Thoracic aorta (tissue), 2 donors: ENCODE results near the gene NTPCR. TPM values are rescaled to one million over a fixed set of nuclear protein-coding genes. Genes with fewer than 3 reads are reported as not detected.
A peak's percentile ranks its signal among the peaks of the same experiment; 100 is the strongest.

ENCODE experiments used
- ATAC-seq: fragments of 150-250 bp; one replicate; pipeline ENCODE4 v1.8.0; 2017; ENCODE audit warnings: low read depth; ENCODE audit not compliant: insufficient number of reproducible peaks, low FRiP score
- DNase-seq: peaks from one replicate; pipeline ENCODE4 v3.0.0-alpha.2; 2020; ENCODE audit warnings: low spot score
- H3K27ac ChIP-seq, 2 donors: fragments of 200-600 bp; sonication (generic); 1 replicate in 1 of 2; 2 replicates in 1 of 2; pipeline ENCODE4 v1.5.1; 2016; ENCODE audit warnings: mild to moderate bottlenecking in 2 of 2, moderate library complexity in 2 of 2
- H3K27me3 ChIP-seq: fragments of 200-600 bp; sonication (generic); replicated peaks from 2 replicates; pipeline ENCODE4 v1.6.0; 2016; ENCODE audit warnings: mild to moderate bottlenecking; ENCODE audit not compliant: insufficient read depth
- H3K36me3 ChIP-seq: fragments of 200-600 bp; sonication (generic); one replicate; pipeline ENCODE4 v1.5.1; 2016
- H3K4me1 ChIP-seq, 2 donors: fragments of 200-600 bp; sonication (generic); 1 replicate in 1 of 2; 2 replicates in 1 of 2; pipeline versions ENCODE4 v1.5.1 to v1.6.0; 2016; ENCODE audit warnings: low read depth in 2 of 2, mild to moderate bottlenecking in 1 of 2; ENCODE audit not compliant: control insufficient read depth in 1 of 2
- H3K4me3 ChIP-seq: fragments of 200-600 bp; sonication (generic); 2 replicates; pipeline ENCODE4 v1.5.1; 2016; ENCODE audit warnings: mild to moderate bottlenecking
- H3K9me3 ChIP-seq: fragments of 200-600 bp; sonication (generic); 2 replicates; pipeline ENCODE4 v1.5.1; 2016
- CTCF ChIP-seq: fragments of 200-600 bp; sonication (generic); IDR thresholded peaks from one replicate; pipeline ENCODE4 v1.5.1; 2019; ENCODE audit warnings: antibody characterized with exemption
- total RNA-seq, 2 donors: library from RNA; depleted of rRNA; stranded (reverse); fragments of >200 nt; gene quantifications; one replicate each; pipeline versions ENCODE4 v1.1.0 to v1.2.3, GENCODE V29; 2016

NTPCR gene
- total RNA-seq, 2 donors from 2014 or later, result 9.3 to 21.4 TPM

- no peak for DNase-seq
- TF ChIP-seq CTCF, result no peak
- Histone ChIP-seq H3K9me3 (no peaks in the 10 kb centered on the region), H3K4me1 (peaks cover 3 to 19% of the 10 kb centered on the region in 2 donors), H3K4me3 (no peak overlapping the region), H3K27ac (no peak overlapping the region), H3K36me3 (peaks cover 14% of the 10 kb centered on the region), H3K27me3 (no peaks in the 10 kb centered on the region)
- ATAC-seq, result no peak
Measured at GRCh38 chr1:232956081-232956480, 5.7 kb downstream of the NTPCR start.

DNA sequence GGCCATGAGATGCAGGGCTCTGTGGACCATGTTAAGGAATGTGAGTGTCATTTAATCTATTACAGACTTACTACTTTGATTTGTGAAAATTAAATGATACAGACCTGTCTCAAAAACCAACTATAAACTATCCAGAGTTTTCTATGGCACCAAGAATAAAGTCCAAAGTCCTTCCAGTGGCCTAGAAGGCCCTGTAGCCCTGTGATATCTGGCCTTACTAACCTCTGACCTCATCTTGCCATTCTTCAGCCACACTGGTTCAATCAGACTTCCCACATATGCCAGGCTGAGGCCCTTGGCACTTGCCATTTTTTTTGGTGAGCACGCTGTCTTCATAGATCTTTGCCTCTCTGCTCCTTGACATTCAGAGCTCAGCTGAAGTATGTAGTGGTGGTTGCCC lies 7.7 kb downstream of the NTPCR start:
- H3K4me1 ChIP-seq, result peaks cover 3 to 12% of the 10 kb centered on the region in 2 donors
- ATAC-seq (no peak), DNase-seq (no peak)
- H3K9me3 ChIP-seq, result no peaks in the 10 kb centered on the region
- H3K4me3 ChIP-seq, result no peak overlapping the region
- peaks cover 14% of the 10 kb centered on the region for H3K36me3 ChIP-seq
- no peak overlapping the region for H3K27ac ChIP-seq
- TF ChIP-seq CTCF, result no peak
- no peaks in the 10 kb centered on the region for H3K27me3 ChIP-seq

GRCh38 chr1:232962761-232963745 lies 12.6 kb downstream of the NTPCR start:
- peaks cover 9% of the 10 kb centered on the region for H3K36me3 ChIP-seq
- peaks cover 3 to 16% of the 10 kb centered on the region in 2 donors for H3K4me1 ChIP-seq
- H3K27ac ChIP-seq, result peak overlapping the region in 1 of 2 donors; percentile 9
- no peaks in the 10 kb centered on the region for H3K9me3 ChIP-seq
- TF ChIP-seq CTCF, result no peak
- ATAC-seq (no peak), DNase-seq (no peak)
- peak overlapping the region; percentile 33 for H3K4me3 ChIP-seq
- no peaks in the 10 kb centered on the region for H3K27me3 ChIP-seq

GRCh38 chr1:232964601-232965000 lies 14.2 kb downstream of the NTPCR start:
- Histone ChIP-seq H3K27me3 (no peaks in the 10 kb centered on the region), H3K4me1 (peaks cover 3 to 16% of the 10 kb centered on the region in 2 donors), H3K9me3 (no peaks in the 10 kb centered on the region), H3K27ac (no peak overlapping the region), H3K36me3 (no peaks in the 10 kb centered on the region), H3K4me3 (no peak overlapping the region)
- ATAC-seq, result no peak
- TF ChIP-seq CTCF, result no peak
- no peak for DNase-seq

DNA sequence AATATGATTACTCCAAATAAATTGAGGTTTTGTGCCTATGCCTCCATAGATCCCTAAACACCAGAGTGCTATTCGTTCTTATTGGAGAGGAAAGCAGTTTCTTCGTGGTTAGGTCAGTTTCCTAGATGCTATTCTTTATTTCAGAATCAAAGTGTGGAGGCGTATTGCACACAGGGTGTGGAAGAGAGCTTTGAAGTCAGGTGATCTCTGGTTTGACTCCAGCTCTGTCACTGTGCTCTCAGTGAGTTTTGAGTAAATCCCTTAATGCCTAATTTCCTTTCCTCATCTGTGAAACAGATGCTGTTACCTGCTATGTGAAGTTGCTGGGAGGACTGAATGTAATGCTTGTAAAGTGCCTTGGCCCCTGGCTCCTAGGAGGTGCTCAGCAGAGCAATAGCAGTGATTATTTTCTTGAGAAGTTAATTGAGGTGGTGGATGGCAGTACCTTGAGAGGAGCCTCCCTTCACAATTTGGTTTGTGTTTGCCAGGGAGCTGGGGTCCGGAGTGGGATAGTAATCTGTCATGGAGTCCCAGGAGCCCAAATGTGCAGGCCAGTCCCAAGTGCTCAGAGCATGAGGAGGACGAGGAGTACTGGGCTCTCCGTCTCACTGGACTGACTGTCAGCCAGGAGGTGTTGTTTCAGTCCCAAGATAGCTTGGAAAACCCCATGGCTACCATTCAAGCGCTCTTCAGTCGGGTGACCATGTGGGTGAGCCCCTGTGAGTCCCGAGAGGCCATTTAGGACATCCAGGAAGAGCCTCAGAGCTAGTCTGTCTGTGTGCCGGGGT lies 14.9 kb downstream of the NTPCR start:
- Histone ChIP-seq H3K27ac (no peak overlapping the region), H3K36me3 (no peaks in the 10 kb centered on the region), H3K4me1 (peaks cover 3 to 16% of the 10 kb centered on the region in 2 donors), H3K9me3 (no peaks in the 10 kb centered on the region), H3K4me3 (no peak overlapping the region), H3K27me3 (no peaks in the 10 kb centered on the region)
- no peak for TF ChIP-seq CTCF
- ATAC-seq, result no peak
- DNase-seq, result no peak
